Ovary (tissue), 9 donors: ENCODE data around the gene RPS19. TPM values are rescaled to one million over a fixed set of nuclear protein-coding genes. Genes with fewer than 3 reads are reported as not detected.

ENCODE experiments used
- DNase-seq, 5 donors: peaks; one replicate each; pipeline ENCODE4 v3.0.0-alpha.2; 2019 to 2020
- H3K27ac ChIP-seq, 2 donors: fragments of 200-600 bp; one replicate each; pipeline versions ENCODE4 v1.5.1 to v1.8.0; 2019 to 2022
- H3K27me3 ChIP-seq: fragments of 200-600 bp; one replicate; pipeline ENCODE4 v1.8.0; 2022
- H3K36me3 ChIP-seq: fragments of 200-600 bp; sonication (generic); one replicate; pipeline ENCODE4 v1.5.1; 2019
- H3K4me1 ChIP-seq: one replicate; pipeline ENCODE4 v1.8.1; 2013; ENCODE audit warnings: mild to moderate bottlenecking, moderate library complexity; ENCODE audit not compliant: insufficient read depth
- H3K4me3 ChIP-seq: fragments of 200-600 bp; sonication (generic); one replicate; pipeline ENCODE4 v1.5.1; 2017
- H3K9me3 ChIP-seq, 2 donors: fragments of 200-600 bp in 1 of 2; sonication (generic) in 1 of 2; one replicate each; pipeline versions ENCODE4 v1.5.1 to v1.8.1; 2013 to 2019; ENCODE audit warnings: mild to moderate bottlenecking in 1 of 2, moderate library complexity in 1 of 2
- EP300 ChIP-seq: sonication (generic); formaldehyde crosslinking; IDR thresholded peaks from one replicate; pipeline ENCODE4 v1.6.1; 2017; ENCODE audit warnings: antibody characterized with exemption
- POLR2A ChIP-seq: fragments of 450-650 bp; IDR thresholded peaks from one replicate; pipeline ENCODE4 v1.6.1; 2017; ENCODE audit warnings: antibody characterized with exemption, mild to moderate bottlenecking, moderate library complexity
- WGBS, 3 donors: extraction: QIAGEN DNeasy Blood & Tissue Kit in 1 of 3; methylation state at CpG; one replicate each; pipeline versions ENCODE4 v1.1.5 to v1.1.7; 2013 to 2017; 5-methylcytosine and 5-hydroxymethylcytosine counted together
- intact Hi-C, 4 donors: fragments of 100-400 bp; cut with DNase I; formaldehyde crosslinking; loops; one replicate each; pipeline versions ENCODE4 v1.11.0 to v1.15.1; 2022 to 2023
- polyA plus RNA-seq, 2 donors: library from polyadenylated mRNA; stranded (reverse); fragments of 200-250 nt in 1 of 2; fragments of 350-450 nt in 1 of 2; fragmentation: Illumina TruSeq in 1 of 2; extraction: RNeasy Lipid Tissue Mini Kit (QIAGEN cat#74804) in 1 of 2; gene quantifications; one replicate each; pipeline ENCODE4 v1.2.3, GENCODE V29; 2013 to 2014
- total RNA-seq, 7 donors: library from RNA; depleted of rRNA in 2 of 7; stranded (reverse); fragments of >200 nt in 2 of 7; fragmentation: NEBNext Ultra II Directional in 3 of 7; extraction: Animal tissue kit (Norgen Biotek cat#: 25700) in 3 of 7; gene quantifications; one replicate each; pipeline versions ENCODE4 v1.1.0 to v1.2.4, GENCODE V29; 2016 to 2023
- TF ChIP-seq, protein P1 (sequence below), 3 donors: fragments of 450-650 bp in 2 of 3; fragments of 200-600 bp in 1 of 3; IDR thresholded peaks; one replicate each; pipeline versions ENCODE4 v1.5.1 to v1.8.0; 2016 to 2022; ENCODE audit warnings: antibody characterized with exemption in 3 of 3, mild to moderate bottlenecking in 1 of 3
- donor health status: DM: no; HTN: no; CAD: no; lungs with moderate emphysema.
- donor health status: DM: no; HTN: no; CAD: no.
- donor health status: Bipolar disorder and iron deficiency.
- donor health status: DM: yes; HTN: yes; CAD: no.
- donor health status: DM: no; HTN: no; CAD: no.
- donor health status: DM: yes; HTN: yes; CAD: no.

The RPS19 gene
- total and polyA plus RNA-seq, 9 donors: 1,030 to 3,960 (median 2,873) TPM

DNA sequence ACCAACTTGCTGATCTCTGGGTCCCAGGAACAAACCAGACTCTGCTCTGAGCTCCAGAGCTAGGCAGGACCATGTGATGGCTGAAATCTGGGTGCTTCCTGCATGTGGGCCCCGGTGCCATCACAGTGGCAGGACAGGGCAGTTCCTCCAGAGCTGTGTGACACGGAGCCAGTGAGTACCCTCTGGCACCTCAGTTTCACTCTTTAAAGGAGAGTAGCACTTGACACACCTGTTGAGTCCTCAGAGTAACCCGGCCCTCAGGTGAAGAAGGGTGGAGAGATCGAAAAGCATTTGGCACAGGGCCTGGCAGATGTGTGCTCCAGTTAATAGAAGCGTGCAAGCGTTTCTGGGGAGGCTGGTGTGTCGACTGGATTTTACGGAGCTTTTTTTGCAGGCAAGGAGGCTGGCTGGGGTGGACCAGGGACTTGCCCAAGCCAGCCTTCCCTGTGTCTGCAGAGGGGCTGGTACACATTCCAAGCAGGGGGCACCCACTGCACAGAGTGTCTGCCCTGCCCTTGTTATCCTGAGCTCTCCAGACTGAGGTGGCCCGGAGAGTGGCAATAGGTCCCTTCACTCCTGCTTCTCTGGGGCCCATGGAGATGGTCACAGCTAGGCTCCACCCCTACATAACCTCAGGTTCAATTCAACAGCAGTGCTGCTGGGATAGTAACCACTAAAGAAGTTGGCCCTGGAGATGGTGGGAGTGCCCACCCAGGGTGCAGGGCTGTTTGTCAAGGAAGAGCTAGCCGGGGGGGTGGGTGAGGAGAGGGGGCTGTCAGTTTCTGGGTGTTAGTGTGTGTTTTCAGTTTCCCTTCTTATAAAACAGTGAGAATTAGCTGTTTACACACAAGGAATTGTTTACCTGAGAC, 8.3 kb downstream of the RPS19 start:
- no peak overlapping the region for H3K4me3 ChIP-seq
- DNase-seq: no peak
- no peak overlapping the region for H3K27ac ChIP-seq
- H3K27me3 ChIP-seq: no peaks in the 10 kb centered on the region
- no peaks in the 10 kb centered on the region for H3K36me3 ChIP-seq
- no peaks in the 10 kb centered on the region for H3K4me1 ChIP-seq
- no peak for TF ChIP-seq POLR2A
- TF ChIP-seq, protein P1, sequence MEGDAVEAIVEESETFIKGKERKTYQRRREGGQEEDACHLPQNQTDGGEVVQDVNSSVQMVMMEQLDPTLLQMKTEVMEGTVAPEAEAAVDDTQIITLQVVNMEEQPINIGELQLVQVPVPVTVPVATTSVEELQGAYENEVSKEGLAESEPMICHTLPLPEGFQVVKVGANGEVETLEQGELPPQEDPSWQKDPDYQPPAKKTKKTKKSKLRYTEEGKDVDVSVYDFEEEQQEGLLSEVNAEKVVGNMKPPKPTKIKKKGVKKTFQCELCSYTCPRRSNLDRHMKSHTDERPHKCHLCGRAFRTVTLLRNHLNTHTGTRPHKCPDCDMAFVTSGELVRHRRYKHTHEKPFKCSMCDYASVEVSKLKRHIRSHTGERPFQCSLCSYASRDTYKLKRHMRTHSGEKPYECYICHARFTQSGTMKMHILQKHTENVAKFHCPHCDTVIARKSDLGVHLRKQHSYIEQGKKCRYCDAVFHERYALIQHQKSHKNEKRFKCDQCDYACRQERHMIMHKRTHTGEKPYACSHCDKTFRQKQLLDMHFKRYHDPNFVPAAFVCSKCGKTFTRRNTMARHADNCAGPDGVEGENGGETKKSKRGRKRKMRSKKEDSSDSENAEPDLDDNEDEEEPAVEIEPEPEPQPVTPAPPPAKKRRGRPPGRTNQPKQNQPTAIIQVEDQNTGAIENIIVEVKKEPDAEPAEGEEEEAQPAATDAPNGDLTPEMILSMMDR (IDR thresholded peaks at IDR 0.05): no peak
- no peak for TF ChIP-seq EP300
- no peaks in the 10 kb centered on the region for H3K9me3 ChIP-seq
- 68 to 74% (median 72%) methylated on average over 10 of the region's 10 CpGs for WGBS, 3 donors
- intact Hi-C loops: no loop called here

- Histone ChIP-seq H3K4me3 (no peak overlapping the region), H3K9me3 (no peaks in the 10 kb centered on the region), H3K4me1 (no peaks in the 10 kb centered on the region), H3K36me3 (no peaks in the 10 kb centered on the region), H3K27me3 (no peaks in the 10 kb centered on the region), H3K27ac (no peak overlapping the region)
- 76 to 80% (median 78%) methylated on average over 12 of the region's 12 CpGs for WGBS, 3 donors
- TF ChIP-seq, protein P1 (IDR thresholded peaks at IDR 0.05): no peak
- no peak for TF ChIP-seq POLR2A
- no peak for TF ChIP-seq EP300
- no peak for DNase-seq
- intact Hi-C loops: no loop called here
Measured at GRCh38 chr19:41868989-41869300, 8.9 kb downstream of the RPS19 start.

DNA sequence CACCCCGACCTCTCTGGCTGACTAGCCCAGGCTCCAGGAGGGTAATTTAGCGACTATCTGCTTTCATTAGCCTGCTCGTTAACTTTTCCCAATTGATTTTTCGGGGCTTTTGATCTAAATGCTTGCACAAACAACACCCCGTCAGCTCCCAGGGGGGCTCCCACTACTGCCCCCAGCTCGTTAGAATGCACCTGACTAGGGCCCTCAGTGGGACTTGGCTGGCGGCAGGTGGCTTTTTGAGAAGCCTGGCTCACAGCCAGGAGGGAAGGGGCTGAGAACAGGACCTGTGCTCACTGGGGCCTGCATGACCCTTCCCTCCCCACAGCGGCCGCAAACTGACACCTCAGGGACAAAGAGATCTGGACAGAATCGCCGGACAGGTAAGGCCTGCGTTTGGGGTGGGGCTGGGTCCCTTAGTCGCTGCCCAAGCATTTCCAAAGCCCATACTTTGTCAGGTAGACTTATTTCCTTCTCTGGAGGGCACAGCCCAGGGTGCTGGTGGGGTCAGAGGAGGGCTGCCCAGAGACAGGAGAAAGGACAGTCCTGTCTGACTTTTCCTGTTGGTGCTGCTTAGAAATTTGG, 9.4 kb downstream of the RPS19 start:
- 79 to 82% (median 80%) methylated on average over 13 of the region's 13 CpGs for WGBS, 3 donors
- no peaks in the 10 kb centered on the region for H3K4me1 ChIP-seq
- intact Hi-C loops: no loop called here
- H3K9me3 ChIP-seq: no peaks in the 10 kb centered on the region
- H3K27ac ChIP-seq: no peak overlapping the region
- no peaks in the 10 kb centered on the region for H3K27me3 ChIP-seq
- no peaks in the 10 kb centered on the region for H3K36me3 ChIP-seq
- DNase-seq: no peak
- TF ChIP-seq, protein P1 (IDR thresholded peaks at IDR 0.05): no peak
- TF ChIP-seq POLR2A: no peak
- no peak overlapping the region for H3K4me3 ChIP-seq

DNA sequence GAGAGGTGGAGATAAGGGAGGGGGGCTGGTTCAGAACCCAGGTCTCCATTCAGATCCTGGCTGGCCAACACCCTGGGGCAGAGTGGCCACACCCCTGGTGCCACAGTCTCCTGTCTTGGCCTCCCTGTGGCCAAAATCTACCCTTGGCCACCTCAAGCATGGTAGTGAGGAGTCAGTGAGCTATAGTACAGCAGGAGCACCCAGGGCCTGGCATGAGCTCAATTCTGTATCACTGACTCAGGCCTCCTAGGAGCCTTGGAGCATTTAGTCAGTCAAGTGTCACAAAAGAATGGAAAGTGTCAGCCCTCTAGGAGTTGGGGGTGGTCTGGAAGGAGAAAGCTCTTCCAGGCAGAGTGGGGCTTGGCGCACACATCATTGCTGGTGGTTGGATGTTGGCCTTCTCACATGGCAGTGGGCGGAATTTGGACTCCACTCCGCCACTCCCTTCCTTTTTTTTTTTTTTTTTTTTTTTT, 10.4 kb downstream of the RPS19 start:
- no peaks in the 10 kb centered on the region for H3K36me3 ChIP-seq
- TF ChIP-seq POLR2A (no peak), EP300 (no peak)
- TF ChIP-seq, protein P1 (IDR thresholded peaks at IDR 0.05): no peak
- no peaks in the 10 kb centered on the region for H3K9me3 ChIP-seq
- 66 to 79% (median 76%) methylated on average over 3 of the region's 3 CpGs for WGBS, 3 donors
- intact Hi-C loops: no loop called here
- no peak overlapping the region for H3K27ac ChIP-seq
- DNase-seq: no peak
- H3K27me3 ChIP-seq: no peaks in the 10 kb centered on the region
- H3K4me3 ChIP-seq: no peak overlapping the region
- H3K4me1 ChIP-seq: no peaks in the 10 kb centered on the region
